GM19035 (cell line): ENCODE data around the gene TBC1D10B.
"Not testable (repeated sequence)": the region's sequence is repeated elsewhere in the genome, so short reads cannot be mapped to it uniquely, and the experiment has no call there.

Source experiments
- ATAC-seq: cut with Tn5 transposase; IDR thresholded peaks from one replicate; pipeline ENCODE4 v1.9.1; 2021; ENCODE audit not compliant: unreplicated experiment

TBC1D10B gene

DNA sequence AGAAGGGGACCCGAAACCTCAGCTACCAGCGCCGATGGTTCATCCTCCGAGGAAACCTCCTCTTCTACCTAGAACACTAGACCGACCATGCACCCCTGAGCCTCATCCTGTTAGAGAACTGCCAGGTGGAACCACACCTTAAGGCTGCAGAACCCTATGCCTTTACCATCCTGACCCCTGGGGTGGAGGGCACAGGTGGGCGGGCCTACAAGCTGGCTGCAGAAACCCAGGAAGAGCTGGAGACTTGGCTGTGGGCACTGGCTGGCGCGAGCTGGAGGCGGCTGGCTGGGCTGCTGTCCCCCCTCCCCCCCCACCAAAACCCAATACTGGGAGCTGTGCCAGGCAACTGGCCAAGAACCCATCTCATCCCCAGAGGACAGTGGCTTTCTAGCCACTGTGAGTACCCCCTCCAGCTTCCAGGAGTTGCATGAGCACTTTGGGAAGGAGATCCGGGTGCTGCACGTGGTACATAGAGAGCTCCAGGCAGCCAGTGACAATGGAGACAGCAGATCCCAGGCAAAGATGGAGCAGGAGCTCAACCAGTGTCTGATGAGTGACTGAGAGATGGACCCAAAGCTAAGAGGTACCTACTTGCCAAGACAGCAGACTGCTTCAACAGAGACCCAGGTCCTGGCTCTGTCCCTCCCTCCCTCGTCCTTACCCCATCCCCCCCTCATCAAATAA lies 13.8 kb downstream of the TBC1D10B start:
- no peak for ATAC-seq

DNA sequence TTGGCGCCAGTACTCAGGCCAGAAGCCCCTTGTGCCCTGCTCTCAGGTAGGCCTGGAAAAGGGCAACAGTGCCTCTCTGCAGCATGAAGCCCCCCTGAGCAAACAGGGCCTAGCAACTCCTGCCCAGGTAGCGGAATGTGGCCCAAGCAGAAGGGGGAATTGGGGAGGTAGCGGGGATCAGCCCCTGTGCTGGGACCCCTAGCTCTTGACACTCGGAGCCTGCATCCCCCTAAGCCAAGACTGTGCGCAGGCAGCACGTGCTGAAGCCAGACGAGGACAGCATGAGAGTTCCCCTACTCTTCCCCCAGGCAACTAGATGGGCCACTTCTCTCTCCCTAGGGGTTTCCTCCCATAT lies 14.4 kb downstream of the TBC1D10B start:
- no peak for ATAC-seq

DNA sequence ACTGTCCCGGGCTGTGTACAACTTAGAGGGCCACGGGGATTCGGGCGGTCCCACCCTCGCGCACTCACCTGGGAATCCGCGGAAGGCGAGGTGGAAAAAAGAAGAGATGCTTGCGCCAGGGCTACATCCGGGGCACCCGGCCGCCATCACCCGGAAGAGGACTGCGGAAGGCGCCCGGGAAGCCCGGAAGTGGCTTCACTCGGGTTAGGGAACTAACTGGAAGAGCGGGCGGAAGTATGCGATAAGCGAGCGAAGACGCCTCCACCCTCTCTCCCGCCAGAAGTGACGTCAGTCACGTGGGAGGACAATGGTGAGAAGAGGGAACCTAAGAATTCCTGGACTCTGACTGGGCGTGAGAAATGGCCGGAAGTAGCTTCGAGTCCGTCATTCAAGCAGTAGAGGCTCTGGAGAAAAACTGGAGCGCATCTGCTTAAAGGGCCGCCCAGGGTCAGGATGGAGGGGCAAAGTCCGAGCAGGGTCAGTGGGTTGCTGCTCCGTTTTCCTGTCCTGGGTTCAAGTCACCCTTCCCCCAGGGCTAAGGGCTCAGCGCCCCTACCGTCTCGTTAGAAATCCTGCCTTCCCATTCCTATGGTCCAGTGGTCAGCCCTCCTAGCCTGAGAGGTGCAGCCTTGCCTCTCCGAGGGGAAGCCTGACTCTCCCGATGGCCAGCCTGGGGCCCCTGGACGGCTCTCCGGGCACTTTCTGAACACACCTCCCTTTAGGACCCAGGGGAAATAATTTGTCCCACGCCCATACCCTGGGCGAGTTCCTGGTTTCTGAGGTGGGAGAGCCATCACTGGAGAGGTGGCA lies 14.9 kb downstream of the TBC1D10B start, which contains the start of gene CD2BP2:
Gene CD2BP2, minus strand, starts transcription at position 165 of the 810 bp plus-strand sequence. CDS start 627 bp downstream, outside the sequence.
- ATAC-seq: peak; percentile 68

DNA sequence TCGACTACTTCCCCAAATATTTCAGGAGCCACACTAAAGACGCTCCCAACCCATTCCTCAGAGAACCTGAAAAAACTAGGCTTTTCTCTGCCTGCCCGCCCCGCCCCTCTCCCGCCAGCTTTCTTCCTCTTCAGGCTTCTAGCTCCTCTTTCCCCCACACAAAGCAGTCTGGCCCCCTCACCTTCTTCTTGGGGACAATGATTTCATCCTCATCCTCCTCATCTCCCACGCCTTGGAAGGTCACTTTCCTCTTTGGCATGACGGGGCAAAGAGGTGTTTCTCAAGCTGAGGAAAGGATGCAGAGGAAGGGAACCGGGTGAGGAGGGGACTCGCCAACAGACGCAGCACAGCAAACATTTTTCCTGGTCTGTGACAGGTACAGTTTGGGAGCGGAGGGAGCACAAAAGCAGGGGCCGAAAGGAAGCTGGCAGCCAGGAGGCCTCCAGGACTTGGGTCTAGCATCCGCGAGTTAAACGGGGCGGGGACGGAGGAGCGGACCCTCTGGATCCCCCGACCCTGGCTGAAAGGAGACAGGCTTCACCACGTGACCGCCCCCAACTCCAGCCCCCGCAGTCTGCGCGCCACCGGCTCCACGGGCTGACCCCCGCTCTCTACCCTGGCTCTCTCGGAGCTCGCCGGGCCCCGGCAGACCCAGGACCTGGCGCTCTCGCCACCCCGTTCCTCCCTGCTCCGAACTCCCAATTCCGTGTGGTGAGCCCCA lies 15.7 kb downstream of the TBC1D10B start:
- no peak for ATAC-seq

DNA sequence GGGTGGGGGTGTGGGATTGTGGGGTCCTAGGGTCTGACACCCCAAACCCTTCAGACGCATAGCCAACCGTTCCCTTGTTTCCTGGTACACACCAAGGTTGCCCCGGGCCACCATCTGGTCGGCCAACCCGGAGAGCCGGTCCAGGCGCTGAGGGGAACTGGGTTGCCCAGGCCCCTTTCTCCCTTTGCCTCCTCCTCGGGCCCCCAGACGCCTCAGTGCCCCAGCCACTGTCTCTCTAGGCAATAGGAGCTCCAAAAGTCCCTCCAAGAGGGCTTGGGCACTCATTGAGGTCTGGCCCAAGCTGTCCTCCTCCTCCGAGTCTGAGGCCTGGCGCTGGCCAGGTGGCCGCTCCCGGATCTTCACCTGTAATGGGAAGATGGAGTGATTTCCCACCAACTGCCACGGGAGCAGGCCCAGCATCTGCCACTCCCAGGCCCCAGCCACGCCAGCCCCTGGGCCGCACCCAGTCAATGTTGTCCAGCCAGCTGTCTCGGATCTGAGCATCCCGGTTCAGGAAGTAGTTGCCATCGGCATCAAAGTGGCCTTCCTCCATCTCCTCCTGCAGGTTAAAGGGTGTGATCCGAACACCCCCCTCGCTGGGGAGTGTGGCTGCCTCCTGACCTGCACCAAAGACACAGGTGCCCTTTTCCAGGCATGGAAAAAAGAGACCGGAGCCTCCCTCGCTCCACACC lies 16.7 kb downstream of the TBC1D10B start:
- ATAC-seq: no peak

DNA sequence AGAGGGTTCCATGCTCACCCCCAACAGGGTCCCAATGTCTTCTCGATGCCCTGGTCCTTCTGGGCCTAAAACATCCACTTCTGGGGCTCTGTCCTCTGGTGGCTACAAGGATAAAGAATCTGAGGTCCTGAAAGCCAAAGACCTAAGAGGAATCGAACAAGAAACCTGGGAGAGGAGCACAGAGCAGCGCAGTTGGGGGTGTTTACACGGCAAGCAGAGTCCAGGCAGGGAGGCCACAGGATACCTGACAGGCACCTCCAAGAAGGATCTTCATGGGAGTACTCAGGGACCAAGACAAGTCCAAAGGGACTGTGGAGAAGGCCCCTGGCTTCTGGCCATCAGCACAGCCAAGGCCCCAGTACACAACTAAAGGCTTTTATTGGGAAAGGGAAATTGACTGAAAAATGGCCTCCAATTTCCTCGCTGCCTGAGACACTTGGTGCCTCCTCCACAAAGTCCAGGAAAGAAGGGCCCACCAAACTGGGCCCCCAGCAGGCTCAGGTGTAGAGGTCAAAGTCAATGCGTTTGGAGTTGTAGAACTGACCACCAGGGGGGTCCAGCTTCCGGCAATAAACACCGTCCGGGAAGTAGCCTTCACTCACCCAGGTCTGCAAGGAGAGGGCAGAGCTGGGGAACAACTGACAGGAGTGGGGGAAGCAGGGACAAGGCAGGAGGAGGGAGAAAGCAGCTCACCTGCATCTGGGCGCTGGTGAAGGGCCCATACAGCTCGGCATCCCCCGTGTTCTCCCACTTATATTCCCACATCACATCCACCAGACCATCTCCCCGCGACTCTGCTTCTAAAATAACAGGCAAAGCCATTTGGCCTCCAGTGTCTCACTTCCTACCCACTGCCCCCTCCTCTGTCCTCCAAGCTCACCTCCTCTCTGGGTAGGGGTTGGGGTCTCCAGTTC lies 17.5 kb downstream of the TBC1D10B start:
- ATAC-seq: no peak

DNA sequence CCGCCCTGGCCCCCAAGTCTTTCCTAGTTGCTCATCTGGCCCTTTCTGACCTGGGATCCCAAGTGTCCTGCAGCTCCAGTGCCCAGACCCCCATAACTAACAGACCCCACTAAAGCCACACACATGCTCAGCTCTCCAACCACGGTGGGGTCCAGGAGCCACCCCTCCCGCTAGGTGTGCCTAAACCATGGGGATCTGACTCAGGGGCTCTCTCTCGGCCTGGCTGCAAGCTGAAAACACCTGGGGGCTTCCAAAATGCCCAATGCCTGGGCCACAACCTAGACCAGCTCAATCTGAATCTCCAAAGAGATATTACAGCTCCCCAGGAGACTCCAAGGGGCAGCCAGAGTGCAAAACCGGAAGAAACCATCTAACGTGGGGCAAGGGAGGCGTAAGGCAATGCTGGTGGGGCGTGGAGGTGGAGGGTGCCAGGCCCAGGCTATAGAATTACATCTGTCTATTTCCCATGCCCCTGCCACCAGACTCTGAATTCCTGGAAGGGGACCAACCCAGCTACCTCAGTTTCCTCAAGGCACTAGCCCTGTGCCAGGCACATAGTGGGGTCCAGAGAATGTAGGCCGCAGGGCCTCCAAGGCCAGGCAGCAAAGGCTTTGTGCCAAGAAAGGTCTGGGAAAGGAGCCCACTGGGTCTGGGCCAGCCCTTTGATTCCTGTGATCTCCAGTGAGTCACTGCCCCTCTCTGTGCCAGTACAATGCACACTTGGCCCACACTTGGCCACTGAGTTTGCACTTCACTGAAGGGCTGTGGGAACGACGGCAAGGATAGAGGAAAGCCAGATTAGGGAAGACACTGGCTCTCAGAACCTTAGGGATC lies 18.5 kb downstream of the TBC1D10B start:
- no peak for ATAC-seq

DNA sequence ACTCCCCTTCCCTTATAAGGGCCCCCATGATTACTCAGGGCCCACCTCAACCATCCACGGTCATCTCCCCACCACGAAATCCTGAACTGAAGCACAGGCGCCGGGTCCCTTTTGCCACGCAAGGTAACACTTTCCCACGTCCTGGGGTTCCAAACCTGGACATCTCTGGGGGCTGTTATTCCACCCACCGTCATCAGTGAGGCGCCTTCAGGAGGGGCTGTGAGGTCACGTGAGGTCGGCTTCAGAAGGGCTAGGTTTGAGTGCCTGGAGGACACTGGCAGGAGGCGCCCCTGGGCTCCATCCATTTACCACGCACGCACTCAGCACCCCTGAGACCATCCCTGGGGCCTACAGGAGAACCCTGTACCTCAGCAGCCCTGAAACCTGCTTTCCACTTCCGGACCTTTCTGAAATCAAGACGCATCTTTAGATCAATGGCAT lies 19.3 kb downstream of the TBC1D10B start:
- no peak for ATAC-seq

DNA sequence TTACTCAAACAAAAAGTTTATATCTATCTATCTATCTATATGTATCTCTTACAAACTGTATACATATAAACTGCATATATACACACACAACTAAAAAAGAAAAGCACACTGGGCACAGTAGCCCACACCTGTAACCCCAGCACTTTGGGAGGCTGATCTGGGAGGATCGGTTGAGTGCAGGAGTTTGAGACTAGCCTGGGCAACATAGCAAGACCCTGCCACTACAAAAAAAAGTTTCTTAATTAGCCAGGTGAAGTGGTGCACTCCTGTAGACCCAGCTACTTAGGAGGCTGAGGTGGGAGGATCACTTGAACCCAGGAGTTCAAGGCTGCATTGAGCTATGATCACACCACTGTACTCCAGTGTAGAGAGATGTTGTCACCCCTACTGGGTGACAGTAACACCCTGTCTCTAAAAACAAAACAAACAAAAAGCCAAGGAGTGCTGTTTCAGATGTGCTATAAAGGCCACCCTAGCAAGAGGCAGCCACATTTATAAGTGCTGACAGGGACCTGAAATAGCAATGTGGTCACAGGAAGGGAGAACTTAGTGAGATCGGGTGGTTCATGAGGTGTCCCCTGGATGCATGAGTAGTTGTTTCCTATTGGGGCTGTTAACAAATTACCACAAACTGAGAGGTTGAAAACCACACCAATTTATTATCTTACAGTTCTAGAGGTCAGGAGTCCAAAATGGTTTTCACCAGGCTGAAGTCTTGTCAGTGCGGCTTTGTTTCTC lies 20.0 kb downstream of the TBC1D10B start:
- peak; percentile 38 for ATAC-seq

DNA sequence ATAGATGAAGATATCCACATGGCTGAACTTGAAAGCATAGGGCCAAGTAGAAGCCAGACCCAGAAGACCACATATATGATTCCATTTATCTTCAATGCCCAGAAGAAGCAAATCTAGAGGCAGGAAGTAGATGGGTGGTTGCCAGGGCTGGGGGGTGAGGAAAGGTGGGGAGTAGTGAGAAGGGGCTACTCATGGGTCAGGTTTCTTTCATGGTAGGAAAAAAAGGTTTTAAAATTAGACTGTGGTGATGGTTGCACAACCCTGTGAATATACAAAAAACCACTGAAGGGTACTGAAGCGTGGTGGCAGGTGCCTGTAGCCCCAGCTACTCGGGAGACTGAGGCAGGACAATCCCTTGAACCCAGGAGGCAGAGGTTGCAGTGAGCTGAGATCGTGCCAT lies 20.6 kb downstream of the TBC1D10B start:
- ATAC-seq: no peak

DNA sequence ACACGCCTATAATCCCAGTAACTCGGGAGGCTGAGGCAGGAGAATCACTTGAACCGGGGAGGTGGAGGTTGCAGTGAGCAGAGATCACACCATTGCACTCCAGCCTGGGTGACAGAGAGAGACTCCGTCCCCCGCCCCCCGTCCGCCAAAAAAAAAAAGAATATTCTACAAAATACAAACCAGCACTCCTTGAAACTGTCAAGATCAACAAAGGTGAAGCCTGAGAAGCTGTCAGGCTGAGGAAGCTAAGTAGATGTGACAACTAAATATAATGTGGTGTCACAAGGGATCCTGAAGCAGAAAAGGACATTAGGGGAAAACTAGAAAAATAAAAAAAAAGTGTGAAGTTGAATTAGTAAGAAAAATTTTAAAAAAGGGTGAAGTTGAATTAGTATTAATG lies 21.4 kb downstream of the TBC1D10B start:
- ATAC-seq: no peak

DNA sequence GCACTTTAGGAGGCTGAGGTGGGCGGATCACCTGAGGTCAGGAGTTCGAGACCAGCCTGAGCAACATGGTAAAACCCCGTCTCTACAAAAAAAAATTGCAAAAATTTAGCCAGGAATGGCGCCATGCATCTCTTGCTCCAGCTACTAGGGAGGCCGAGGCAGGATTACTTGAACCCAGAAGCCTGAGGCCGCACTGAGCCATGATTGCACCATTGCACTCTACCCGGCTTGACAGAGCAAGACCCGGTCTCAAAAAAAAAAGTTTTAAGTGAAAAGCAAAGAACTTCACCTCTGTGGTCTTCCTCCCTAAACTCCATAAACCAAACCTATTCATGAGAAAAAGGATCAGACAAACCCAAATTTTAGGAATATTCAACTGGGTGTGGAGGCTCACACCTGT lies 22.2 kb downstream of the TBC1D10B start:
- no peak for ATAC-seq

DNA sequence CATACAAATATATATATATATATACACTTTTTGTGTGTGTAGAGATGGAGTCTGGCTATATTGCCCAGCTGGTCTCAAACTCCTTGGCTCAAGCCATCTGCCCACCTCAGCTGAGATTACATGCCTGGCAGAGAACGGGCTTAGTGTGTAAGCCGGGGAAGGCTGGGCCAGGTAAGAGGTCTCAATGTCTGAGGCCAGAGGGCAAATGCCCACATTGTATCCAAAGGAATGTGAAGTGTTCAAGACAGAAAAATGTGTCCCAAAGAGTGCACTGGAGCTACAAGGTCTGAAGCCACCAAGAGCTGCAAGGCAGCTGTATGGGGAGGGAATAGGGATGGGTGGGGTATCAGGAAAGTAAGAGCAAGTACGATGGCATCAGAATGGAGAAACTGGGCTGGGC lies 24.0 kb downstream of the TBC1D10B start:
- no peak for ATAC-seq

DNA sequence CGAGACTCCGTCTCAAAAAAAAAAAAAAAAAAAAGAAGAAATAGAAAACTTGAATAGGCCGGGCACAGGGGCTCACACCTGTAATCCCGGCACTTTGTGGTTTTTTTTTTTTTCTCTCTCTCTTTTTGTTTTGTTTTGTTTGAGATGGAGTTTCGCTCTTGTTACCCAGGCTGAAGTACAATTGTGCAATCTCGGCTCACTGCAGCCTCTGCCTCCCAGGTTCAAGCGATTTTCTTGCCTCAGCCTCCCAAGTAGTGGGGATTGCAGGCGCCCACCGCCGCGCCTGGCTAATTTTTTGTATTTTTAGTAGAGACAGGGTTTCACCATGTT lies 26.8 kb downstream of the TBC1D10B start:
- not testable (repeated sequence) for ATAC-seq

DNA sequence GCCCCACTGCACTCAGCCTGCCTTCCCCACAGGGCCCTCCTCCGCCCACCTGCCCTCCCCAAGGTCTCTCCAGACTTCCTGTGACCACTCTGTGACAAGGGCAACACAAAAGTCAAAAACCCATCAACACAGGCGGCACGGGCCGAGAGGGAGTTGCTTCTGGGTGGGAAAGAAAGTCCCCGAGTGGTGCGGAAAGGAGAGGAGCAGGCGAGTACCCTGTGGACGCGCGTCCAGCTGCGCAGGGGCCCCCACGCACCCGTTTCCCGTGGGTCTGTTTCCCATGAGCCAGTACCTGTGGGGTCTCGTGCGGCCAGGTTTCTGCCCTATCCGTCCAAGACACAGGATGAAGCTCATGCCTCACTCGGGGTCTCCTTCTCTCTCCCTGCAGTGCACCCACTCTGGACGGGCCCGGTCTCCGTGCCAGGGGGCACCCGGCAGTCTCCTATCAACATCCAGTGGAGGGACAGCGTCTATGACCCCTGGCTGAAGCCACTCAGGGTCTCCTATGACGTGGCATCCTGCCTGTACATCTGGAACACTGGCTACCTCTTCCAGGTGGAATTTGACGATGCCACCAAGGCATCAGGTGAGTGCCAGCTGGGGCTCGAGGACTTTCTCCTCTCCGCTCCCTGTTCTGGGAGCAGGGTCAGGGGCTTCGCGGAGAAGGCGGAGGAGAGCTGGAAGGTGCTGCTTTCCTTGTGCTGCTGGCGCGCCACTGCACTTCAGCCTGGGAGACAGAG lies 27.4 kb downstream of the TBC1D10B start:
- no peak for ATAC-seq

DNA sequence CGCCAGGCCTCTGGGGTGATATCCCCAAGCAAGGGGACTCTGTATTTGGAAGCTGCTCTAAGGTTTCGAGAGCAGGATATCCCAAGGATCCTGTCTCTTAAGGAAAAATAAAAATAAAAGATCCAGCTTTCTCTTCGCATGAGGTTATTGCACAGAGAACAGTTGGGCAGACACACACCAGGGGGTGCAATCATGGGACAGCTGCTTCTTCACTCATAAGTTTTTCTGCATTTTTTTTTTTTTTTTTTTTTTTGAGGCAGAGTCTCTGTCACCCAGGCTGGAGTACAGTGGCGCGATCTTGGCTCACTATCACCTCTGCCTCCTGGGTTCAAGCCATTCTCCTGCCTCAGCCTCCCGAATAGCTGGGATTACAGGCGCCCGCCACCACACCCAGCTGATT lies 28.3 kb downstream of the TBC1D10B start:
- ATAC-seq: not testable (repeated sequence)

DNA sequence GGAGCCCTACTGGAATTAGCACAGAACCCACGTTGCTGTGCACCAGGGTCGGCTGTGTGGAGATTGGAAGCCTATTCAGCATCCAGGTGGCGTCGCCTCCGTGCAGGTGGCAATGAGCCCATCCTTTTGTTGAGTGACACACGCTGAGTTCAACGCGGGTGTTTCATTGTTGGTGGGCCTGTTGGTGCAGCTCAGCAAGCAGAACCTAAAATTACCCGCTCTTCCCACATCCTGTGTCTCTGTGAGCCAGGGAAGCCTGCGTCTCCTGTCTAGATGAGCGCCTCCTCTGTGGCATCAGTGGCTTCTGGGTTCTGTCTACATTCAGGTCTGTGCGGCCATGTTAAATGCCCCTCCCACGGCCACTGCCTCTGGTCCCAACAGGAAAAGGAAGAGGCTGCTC lies 29.7 kb downstream of the TBC1D10B start:
- no peak for ATAC-seq

DNA sequence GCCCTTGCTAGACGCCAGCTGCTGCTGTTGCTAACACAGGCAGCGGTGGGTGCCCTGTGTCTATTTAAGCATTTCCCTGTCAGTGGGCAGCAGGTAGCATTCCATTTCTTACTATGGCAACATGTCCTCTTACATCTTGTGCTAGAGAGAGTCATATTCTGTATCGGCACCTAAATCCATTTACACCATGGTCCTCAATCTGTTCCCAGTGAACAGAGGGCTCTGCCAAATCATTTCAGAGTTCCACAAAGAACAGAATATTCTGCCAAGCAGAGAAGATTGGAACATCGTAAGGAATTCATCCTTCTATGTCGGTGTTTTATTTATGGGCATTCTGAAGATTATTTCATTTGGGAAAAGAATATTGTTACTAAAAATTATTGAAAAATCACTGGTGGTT lies 31.6 kb downstream of the TBC1D10B start:
- ATAC-seq: not testable (repeated sequence)
